SK-N-MC (cell line): ENCODE results near the gene PCIF1.

Experiments used
- EZH2 ChIP-seq: fragments of 200-600 bp; sonication (generic); IDR thresholded peaks from one replicate; pipeline ENCODE4 v1.6.1; 2017; ENCODE audit warnings: antibody characterized with exemption
- FOXP2 ChIP-seq: optimal IDR thresholded peaks from 2 replicates; pipeline ENCODE3; 2011; ENCODE audit warnings: mild to moderate bottlenecking, moderate library complexity; ENCODE audit not compliant: insufficient read depth; ENCODE audit errors: extremely low read length, control extremely low read depth
- POLR2AphosphoS5 ChIP-seq: IDR thresholded peaks from 2 replicates; pipeline ENCODE4 v1.6.1; 2012; ENCODE audit warnings: mild to moderate bottlenecking, low read depth, low read length, borderline replicate concordance

DNA sequence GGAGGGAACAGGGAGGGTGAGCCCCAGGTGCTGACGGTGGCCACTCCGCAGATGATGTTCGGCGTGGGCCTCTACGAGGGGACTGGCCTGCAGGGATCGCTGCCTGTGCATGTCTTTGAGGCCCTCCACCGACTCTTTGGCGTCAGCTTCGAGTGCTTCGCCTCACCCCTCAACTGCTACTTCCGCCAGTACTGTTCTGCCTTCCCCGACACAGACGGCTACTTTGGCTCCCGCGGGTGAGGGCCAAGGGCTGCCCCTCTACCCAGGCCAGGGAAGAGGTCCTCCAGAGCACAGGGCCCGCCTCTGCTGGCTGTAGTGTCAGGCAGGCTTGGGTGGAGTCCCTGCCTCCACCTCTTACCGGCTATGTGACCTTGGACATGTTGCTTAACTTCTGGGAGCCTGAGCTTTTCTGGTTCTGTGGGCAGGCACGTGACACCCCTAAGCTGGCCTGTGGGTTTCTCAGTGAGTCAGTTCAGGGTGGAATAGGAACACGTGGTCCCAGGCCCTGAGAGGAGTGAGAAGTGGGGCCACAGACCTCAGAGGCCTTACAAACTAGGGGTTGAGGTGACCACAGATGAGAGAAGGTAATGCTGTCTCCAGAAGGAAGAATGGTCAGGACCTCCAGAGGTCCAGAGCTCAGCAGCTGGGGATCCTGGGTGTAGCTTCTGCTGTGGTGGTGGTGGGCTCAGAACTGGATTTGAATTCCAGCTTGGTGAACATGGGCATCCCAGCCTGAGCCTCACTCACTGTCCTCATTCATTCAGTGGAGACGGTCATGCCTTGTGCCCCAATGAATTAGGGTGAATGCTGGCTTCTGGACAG is 11.9 kb downstream of the PCIF1 start:
- TF ChIP-seq EZH2 (no peak), POLR2AphosphoS5 (no peak), FOXP2 (no peak)
